ENCODE results near the gene CHST2. TPM values are rescaled to one million over a fixed set of nuclear protein-coding genes. Genes with fewer than 3 reads are reported as not detected.

Gene CHST2
- total RNA-seq, 4 donors from 2014 or later: 2.4 to 22.8 (median 5.3) TPM

DNA sequence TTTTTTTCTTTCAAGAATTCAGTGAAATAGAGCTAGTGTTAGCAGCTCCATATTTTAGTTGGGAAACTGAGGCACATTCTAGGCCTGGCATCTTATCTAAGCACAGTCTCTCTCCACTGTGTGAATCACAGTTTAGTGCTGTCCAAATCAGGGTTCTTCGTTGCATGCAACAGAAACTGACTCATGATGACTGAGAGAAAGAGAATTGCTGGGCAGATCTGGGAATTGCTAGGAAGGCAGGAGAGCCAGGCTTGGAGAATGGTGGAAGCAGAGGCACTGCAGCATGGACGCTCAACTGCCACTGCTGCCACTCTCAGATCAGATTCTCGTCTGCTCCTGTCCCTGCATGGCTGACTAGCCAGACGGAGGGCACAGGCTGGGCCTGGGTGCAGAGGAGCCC lies 40.7 kb upstream of the CHST2 start:
- Histone ChIP-seq H3K27ac (no peak overlapping the region), H3K27me3 (no peaks in the 10 kb centered on the region), H3K36me3 (no peaks in the 10 kb centered on the region), H3K4me1 (no peaks in the 10 kb centered on the region), H3K9me3 (no peaks in the 10 kb centered on the region), H3K4me3 (no peak overlapping the region)
- DNase-seq (ENCODE audit: low spot score in 2 of 2): no peak
- no peak for TF ChIP-seq POLR2A (IDR thresholded peaks at IDR 0.05)
- TF ChIP-seq, protein P1, sequence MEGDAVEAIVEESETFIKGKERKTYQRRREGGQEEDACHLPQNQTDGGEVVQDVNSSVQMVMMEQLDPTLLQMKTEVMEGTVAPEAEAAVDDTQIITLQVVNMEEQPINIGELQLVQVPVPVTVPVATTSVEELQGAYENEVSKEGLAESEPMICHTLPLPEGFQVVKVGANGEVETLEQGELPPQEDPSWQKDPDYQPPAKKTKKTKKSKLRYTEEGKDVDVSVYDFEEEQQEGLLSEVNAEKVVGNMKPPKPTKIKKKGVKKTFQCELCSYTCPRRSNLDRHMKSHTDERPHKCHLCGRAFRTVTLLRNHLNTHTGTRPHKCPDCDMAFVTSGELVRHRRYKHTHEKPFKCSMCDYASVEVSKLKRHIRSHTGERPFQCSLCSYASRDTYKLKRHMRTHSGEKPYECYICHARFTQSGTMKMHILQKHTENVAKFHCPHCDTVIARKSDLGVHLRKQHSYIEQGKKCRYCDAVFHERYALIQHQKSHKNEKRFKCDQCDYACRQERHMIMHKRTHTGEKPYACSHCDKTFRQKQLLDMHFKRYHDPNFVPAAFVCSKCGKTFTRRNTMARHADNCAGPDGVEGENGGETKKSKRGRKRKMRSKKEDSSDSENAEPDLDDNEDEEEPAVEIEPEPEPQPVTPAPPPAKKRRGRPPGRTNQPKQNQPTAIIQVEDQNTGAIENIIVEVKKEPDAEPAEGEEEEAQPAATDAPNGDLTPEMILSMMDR (IDR thresholded peaks at IDR 0.05): no peak
- no peak for TF ChIP-seq POLR2AphosphoS5 (IDR thresholded peaks at IDR 0.05)
- TF ChIP-seq EP300 (IDR thresholded peaks at IDR 0.05): no peak
- WGBS: 86% methylated on average over 4 of the region's 4 CpGs

DNA sequence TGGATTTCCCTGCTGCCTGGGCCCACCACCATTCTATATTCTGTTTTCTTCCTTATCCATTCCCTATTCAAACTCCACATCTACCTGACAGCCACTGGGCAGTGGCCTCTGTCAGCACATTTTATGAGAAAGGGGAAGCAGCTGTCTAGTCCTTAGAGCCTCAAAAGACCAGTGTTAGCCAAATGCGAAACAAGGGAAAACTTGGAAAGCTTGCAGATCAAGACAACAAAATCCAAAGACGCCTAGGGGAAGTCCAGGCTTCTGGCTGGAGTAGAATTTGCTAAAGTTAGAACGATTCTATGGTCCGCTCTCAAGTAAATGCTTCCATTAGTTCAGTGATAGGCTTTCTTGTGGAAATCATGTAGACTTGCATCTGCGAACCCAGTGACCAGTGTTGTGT lies 39.4 kb upstream of the CHST2 start:
- H3K4me1 ChIP-seq: no peaks in the 10 kb centered on the region
- no peak overlapping the region for H3K27ac ChIP-seq
- no peaks in the 10 kb centered on the region for H3K36me3 ChIP-seq
- H3K27me3 ChIP-seq: no peaks in the 10 kb centered on the region
- no peak overlapping the region for H3K4me3 ChIP-seq
- no peaks in the 10 kb centered on the region for H3K9me3 ChIP-seq
- no peak for DNase-seq (ENCODE audit: low spot score in 2 of 2)
- TF ChIP-seq POLR2AphosphoS5 (IDR thresholded peaks at IDR 0.05) (no peak), POLR2A (IDR thresholded peaks at IDR 0.05) (no peak), EP300 (IDR thresholded peaks at IDR 0.05) (no peak)
- TF ChIP-seq, protein P1 (IDR thresholded peaks at IDR 0.05): no peak
- WGBS: 91% methylated on average over 5 of the region's 5 CpGs

- no peak for DNase-seq (ENCODE audit: low spot score in 2 of 2)
- H3K36me3 ChIP-seq: no peaks in the 10 kb centered on the region
- 89% methylated on average over 1 of the region's 1 CpG for WGBS
- H3K27me3 ChIP-seq: no peaks in the 10 kb centered on the region
- no peak for TF ChIP-seq EP300 (IDR thresholded peaks at IDR 0.05)
- no peak for TF ChIP-seq POLR2AphosphoS5 (IDR thresholded peaks at IDR 0.05)
- TF ChIP-seq POLR2A (IDR thresholded peaks at IDR 0.05): no peak
- TF ChIP-seq, protein P1 (IDR thresholded peaks at IDR 0.05): no peak
- H3K4me3 ChIP-seq: no peak overlapping the region
- no peaks in the 10 kb centered on the region for H3K9me3 ChIP-seq
- no peak overlapping the region for H3K27ac ChIP-seq
- no peaks in the 10 kb centered on the region for H3K4me1 ChIP-seq
Observed at GRCh38 chr3:143081365-143081764, 38.2 kb upstream of the CHST2 start.

- Histone ChIP-seq H3K27me3 (no peaks in the 10 kb centered on the region), H3K9me3 (no peaks in the 10 kb centered on the region), H3K36me3 (no peaks in the 10 kb centered on the region), H3K4me1 (no peaks in the 10 kb centered on the region), H3K27ac (no peak overlapping the region), H3K4me3 (no peak overlapping the region)
- TF ChIP-seq POLR2A (IDR thresholded peaks at IDR 0.05): no peak
- no peak for TF ChIP-seq EP300 (IDR thresholded peaks at IDR 0.05)
- TF ChIP-seq, protein P1 (IDR thresholded peaks at IDR 0.05): no peak
- no peak for TF ChIP-seq POLR2AphosphoS5 (IDR thresholded peaks at IDR 0.05)
- DNase-seq (ENCODE audit: low spot score in 2 of 2): no peak
- WGBS: 85% methylated on average over 19 of the region's 19 CpGs
Observed at GRCh38 chr3:143081844-143082778, 37.5 kb upstream of the CHST2 start.

DNA sequence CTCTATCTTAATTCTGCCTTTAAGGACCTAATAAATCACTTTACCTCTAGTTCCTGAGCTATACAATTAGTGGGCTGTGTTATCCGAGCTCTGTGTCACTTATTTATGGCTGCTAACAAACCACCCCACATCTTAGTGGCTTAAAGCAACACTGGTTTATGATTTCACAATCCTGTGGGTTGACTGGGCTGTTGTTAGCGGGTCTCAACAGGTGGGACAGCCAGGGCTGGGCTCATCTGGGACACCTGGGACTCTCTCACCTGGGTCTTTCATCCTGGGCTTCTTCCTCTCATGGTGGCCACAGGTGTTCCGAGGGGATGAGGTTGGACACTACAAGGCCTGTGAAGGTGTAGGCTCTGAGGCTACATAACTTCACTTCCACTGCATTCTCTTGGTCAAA lies 35.8 kb upstream of the CHST2 start:
- H3K27ac ChIP-seq: no peak overlapping the region
- no peaks in the 10 kb centered on the region for H3K4me1 ChIP-seq
- DNase-seq (ENCODE audit: low spot score in 2 of 2): no peak
- H3K36me3 ChIP-seq: no peaks in the 10 kb centered on the region
- TF ChIP-seq, protein P1 (IDR thresholded peaks at IDR 0.05): no peak
- no peak for TF ChIP-seq POLR2A (IDR thresholded peaks at IDR 0.05)
- no peak for TF ChIP-seq EP300 (IDR thresholded peaks at IDR 0.05)
- no peak for TF ChIP-seq POLR2AphosphoS5 (IDR thresholded peaks at IDR 0.05)
- no peaks in the 10 kb centered on the region for H3K9me3 ChIP-seq
- 85% methylated on average over 3 of the region's 3 CpGs for whole genome bisulfite sequencing
- H3K27me3 ChIP-seq: no peaks in the 10 kb centered on the region
- no peak overlapping the region for H3K4me3 ChIP-seq
